GM21515 (cell line): Measurements from ENCODE around the gene RHO.

Experiments used
- ATAC-seq: cut with Tn5 transposase; IDR thresholded peaks from one replicate; pipeline ENCODE4 v1.9.1; 2021; ENCODE audit not compliant: unreplicated experiment

The RHO gene

DNA sequence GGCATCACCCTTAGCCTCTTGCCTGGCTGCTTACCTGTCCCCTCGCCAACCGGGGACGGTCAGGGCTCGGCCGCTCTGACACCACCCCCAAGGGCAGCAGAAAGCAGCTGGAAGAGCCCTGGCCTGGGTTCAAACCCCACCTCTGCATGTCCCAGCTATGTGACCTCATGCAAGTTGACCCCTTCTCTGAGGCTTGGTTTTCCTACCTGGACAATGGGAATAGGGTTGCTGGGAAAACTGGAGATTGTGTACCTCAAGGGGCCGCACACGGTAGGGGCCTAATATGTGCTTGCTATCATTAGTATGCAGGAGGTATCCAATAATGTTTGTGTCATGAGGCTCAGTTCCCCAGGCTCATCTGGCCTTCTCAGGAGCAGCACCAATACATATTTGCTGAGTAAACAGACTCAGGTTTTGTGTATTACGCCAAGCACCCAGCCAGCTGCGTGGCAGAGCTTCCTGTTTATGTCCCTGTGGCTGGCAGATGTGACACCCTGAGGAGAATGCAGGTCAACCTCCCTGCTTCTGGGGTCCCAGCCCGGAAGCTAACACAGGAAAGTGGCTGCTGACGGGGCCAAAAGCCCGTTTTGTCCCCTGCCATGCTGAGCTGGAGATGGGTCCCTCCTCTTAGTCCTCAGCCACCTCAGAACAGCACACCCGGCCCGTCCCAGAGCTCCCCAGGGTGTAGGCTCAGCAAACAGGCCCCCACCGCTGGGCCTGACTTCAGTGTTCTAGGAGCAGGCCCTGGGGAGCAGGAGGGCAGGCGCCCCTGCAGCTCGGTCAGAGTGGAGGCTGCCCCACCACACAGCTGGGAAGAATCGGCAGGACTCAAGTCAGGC, 48.3 kb downstream of the RHO start:
- ATAC-seq = no peak

DNA sequence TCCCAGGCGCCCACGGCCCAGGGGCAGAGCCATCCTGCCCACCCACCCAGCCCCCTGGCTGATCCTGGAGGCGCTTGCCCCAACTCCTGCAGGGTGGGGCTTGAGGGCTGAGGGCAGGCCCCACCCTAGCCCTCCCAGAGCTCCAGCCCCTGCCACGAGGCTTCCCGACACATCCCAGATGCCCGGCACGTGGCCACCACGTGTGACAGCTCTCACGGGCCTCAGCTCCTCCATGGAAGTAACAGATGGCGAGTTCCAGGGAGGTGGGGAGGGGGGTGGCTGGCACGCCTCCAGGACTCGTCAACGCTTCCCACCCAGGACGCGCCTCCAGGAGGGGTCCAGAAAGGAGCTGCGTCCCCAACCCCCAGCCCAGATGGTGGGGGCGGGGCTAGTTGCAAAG, 48.9 kb downstream of the RHO start:
- no peak for ATAC-seq

DNA sequence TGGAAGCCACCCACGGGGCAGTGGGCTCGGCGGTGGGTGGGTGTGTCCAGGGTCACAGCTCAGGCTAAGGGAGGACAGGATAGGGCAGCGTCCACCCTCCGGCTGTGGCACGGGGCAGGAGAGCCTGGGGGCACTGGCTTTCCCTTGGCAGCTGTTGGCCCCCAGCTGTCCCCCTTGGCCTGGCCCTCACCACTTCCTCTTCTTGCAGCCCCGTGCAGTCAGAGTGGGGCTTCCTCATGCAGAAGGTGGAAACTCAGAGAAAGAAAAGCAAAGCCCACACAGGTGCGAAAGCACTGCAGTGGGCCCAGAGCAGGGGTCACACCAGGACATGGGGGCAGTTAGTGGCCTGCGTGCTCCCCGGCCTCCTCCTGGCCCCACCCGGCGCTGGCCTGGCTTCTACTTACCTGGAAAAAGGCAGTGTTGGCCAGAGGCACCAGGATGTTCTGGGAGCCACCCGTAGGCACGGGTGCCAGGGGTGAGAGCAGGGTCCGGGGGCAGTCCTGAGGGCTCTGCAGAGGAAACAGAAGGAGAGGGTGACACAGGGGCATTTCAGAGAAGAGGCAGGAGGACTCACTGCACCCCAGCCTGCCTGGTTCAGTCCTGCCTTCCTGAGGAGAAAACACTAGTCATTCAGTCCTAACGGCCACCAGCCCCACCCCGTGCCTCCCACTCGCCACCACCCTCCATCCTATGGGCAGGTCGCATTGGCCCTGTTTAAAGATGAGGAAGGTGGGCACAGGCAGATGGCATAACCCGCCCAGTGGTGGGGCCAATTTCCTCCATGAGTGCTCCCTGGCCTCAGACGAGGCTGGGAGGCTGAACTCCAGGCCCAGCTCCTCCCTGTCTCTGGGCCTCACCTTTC, 49.7 kb downstream of the RHO start:
- peak; percentile 54 for ATAC-seq

- no peak for ATAC-seq
Observed at GRCh38 chr3:129579991-129580390, 51.6 kb downstream of the RHO start.

- ATAC-seq = no peak
Observed at GRCh38 chr3:129581623-129582022, 53.2 kb downstream of the RHO start.

DNA sequence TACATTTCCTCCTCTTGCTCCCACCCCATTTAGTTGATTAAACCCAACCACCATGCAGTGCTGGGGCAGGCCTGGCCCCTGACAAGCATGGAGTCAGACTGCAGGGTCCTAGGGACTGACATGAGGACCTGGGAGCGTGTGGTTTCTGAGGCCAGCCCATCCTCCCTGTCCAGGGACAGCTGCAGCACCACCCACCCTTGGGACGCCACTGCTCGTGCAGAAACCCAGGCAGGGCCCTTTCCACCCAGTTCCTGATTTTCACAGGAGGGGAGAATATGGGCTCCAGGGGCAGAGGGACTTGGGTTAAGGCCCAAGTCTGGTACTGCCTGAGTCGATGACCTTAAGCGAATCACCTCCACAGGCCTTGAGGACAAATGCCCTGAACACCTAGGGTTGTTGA, 54.4 kb downstream of the RHO start:
- ATAC-seq = no peak

GRCh38 chr3:129583289-129583688, 54.9 kb downstream of the RHO start:
- ATAC-seq = no peak

DNA sequence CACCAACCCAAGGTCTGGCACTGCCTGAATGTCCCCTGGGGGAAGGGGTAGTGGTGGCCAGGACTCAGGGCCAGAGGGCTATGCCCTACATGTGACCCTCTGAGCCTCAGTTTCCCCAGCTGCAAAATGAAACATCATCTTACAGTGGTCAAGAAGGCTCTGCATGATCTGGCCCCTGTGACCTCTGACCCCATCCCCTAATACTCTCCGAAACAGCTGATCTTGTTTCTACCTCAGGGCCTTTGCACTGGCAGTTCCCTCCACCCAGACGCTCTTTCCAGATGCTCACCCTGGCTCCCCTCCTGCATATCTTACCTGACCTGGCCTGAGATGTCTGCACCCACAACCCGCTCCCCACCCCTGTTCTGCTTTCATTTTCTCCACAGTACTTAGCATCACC, 56.2 kb downstream of the RHO start:
- no peak for ATAC-seq
